ENCODE results near the gene MGLL. TPM values are rescaled to one million over a fixed set of nuclear protein-coding genes. Genes with fewer than 3 reads are reported as not detected.

The MGLL gene
- total RNA-seq, 6 experiments from 2014 or later = 97.0 to 168 (median 115) TPM

DNA sequence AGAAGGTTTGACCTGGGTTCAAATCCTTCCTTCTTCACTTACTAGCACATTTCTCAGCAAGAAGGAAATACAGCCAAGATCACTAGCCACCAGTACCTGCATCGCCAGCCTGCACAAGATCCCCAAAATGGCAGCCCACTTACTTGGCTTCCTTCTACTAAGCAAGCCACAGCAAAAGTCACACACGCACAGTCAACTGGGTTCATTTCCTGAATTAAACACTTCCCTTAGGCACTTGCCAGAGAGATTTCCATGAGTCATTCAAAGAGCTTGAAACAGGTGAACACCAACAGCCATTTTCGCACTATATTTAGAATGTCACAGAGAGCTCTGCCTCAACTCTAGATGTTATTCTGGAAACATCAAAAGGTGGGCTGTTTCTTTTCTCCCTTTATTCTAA lies 42.6 kb downstream of the MGLL start:
- Histone ChIP-seq H3K4me1 (peaks cover 0 to 34% (median 15%) of the 10 kb centered on the region in 4 donors), H3K9me3 (no peaks in the 10 kb centered on the region), H3K27ac (peak overlapping the region in 2 of 3 donors; percentile 4 to 18), H3K27me3 (no peaks in the 10 kb centered on the region), H3K4me3 (no peak overlapping the region), H3K36me3 (peaks cover 0 to 5% (median 0%) of the 10 kb centered on the region in 4 donors)
- 53% methylated on average over 3 of the region's 3 CpGs for WGBS (ENCODE audit: insufficient coverage, low coverage, low lambda C conversion rate, missing lambda C conversion rate)
- DNase-seq (no peak), ATAC-seq (peak in 2 of 4 donors; percentile 36 to 60)
- intact Hi-C loops (cut with DNase I) = no loop called here
- no peak for TF ChIP-seq POLR2A (IDR thresholded peaks at IDR 0.05)
- TF ChIP-seq, protein P1, sequence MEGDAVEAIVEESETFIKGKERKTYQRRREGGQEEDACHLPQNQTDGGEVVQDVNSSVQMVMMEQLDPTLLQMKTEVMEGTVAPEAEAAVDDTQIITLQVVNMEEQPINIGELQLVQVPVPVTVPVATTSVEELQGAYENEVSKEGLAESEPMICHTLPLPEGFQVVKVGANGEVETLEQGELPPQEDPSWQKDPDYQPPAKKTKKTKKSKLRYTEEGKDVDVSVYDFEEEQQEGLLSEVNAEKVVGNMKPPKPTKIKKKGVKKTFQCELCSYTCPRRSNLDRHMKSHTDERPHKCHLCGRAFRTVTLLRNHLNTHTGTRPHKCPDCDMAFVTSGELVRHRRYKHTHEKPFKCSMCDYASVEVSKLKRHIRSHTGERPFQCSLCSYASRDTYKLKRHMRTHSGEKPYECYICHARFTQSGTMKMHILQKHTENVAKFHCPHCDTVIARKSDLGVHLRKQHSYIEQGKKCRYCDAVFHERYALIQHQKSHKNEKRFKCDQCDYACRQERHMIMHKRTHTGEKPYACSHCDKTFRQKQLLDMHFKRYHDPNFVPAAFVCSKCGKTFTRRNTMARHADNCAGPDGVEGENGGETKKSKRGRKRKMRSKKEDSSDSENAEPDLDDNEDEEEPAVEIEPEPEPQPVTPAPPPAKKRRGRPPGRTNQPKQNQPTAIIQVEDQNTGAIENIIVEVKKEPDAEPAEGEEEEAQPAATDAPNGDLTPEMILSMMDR (IDR thresholded peaks at IDR 0.05) = no peak

DNA sequence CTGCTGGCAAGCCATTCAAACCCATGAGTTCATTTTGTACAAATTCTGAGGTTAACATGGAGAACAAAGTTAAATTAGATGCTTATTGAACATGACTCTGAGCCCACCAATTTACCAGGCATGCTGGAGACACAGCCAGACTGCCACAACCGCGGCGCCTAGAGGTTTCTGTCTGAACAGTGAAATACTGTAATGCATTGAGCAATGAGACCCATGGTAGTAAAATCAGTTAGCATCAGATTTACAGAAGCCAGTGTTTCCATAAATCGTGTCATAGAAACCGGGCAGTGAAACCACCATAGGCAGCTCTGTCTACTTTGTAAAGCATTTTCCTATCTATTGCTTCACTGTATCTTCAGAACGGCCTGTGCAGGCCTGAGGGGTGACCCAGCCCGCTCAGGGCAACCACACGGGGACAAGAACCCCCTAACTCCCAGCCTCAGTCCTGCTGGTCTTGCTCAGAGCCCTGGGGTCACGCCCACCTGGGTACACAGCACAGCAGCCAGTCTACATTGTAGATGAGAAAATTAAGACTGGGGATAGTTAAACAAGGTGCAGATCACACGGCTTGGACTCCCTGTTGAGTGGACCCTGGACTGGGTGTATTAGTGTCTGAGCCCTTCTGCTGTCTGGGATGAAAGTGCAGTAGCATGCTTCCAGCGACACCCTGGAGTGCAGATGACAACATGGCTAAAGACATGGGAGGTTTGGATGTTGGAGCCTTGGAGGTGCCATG lies 44.2 kb downstream of the MGLL start:
- Histone ChIP-seq H3K4me3 (no peak overlapping the region), H3K36me3 (peaks cover 0 to 5% (median 0%) of the 10 kb centered on the region in 4 donors), H3K27ac (no peak overlapping the region), H3K27me3 (no peaks in the 10 kb centered on the region), H3K9me3 (no peaks in the 10 kb centered on the region), H3K4me1 (peaks cover 0 to 25% (median 10%) of the 10 kb centered on the region in 4 donors)
- intact Hi-C loops (cut with DNase I) = no loop called here
- DNase-seq (no peak), ATAC-seq (no peak)
- 72% methylated on average over 8 of the region's 11 CpGs for WGBS (ENCODE audit: insufficient coverage, low coverage, low lambda C conversion rate, missing lambda C conversion rate)
- TF ChIP-seq POLR2A (IDR thresholded peaks at IDR 0.05) = no peak
- TF ChIP-seq, protein P1 (IDR thresholded peaks at IDR 0.05) = no peak

DNA sequence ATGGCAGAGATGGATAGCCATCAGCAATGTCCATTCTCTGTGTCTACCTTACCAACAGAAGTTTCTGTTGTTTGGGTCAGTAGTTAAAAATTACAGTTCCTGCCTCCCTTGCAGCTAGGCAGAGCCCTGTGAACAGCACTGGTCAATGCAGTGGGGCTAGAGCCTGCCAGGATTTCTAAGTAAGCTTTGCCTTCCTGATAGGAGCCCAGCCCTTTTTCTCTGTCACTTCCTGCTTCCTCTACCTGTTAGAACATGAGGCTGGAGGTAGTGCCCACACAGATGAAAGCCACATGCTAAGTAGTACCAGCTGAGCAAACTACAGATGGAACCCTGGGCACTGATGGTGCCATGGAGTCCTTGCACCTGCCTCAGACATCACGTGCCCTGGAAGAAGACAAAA lies 45.0 kb downstream of the MGLL start:
- intact Hi-C loops (cut with DNase I) = no loop called here
- no peak for DNase-seq
- Histone ChIP-seq H3K36me3 (peaks cover 0 to 5% (median 0%) of the 10 kb centered on the region in 4 donors), H3K4me3 (no peak overlapping the region), H3K9me3 (no peaks in the 10 kb centered on the region), H3K27me3 (no peaks in the 10 kb centered on the region), H3K27ac (no peak overlapping the region), H3K4me1 (peaks cover 0 to 27% (median 10%) of the 10 kb centered on the region in 4 donors)
- TF ChIP-seq POLR2A (IDR thresholded peaks at IDR 0.05) = no peak
- TF ChIP-seq, protein P1 (IDR thresholded peaks at IDR 0.05) = no peak
- 100% methylated on average over 1 of the region's 1 CpG for WGBS (ENCODE audit: insufficient coverage, low coverage, low lambda C conversion rate, missing lambda C conversion rate)
- no peak for ATAC-seq

DNA sequence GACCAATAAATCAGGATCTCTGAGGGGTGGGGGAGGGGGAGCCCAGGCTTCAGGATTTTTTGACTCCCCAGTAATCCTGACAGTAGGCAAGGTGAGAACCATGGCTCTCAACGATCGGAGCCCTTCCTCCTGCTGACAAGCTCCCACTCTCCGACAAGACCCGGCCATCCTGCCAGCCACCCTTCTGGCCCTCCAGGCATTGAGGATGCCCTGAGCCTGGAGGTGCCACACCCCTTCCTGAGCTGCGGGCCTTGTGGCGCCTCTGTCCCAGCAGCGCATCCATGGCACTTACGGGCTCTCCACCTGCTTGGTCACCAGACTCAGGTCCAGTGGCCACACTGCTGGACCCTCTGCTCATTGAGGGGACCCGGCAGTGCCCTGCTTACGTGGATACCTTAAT lies 46.0 kb downstream of the MGLL start:
- no peak overlapping the region for H3K4me3 ChIP-seq
- TF ChIP-seq, protein P1 (IDR thresholded peaks at IDR 0.05) = no peak
- no peak for TF ChIP-seq POLR2A (IDR thresholded peaks at IDR 0.05)
- intact Hi-C loops (cut with DNase I) = no loop called here
- WGBS (ENCODE audit: insufficient coverage, low coverage, low lambda C conversion rate, missing lambda C conversion rate) = 86% methylated on average over 6 of the region's 10 CpGs
- no peaks in the 10 kb centered on the region for H3K9me3 ChIP-seq
- H3K36me3 ChIP-seq = no peaks in the 10 kb centered on the region
- H3K4me1 ChIP-seq = peaks cover 0 to 31% (median 10%) of the 10 kb centered on the region in 4 donors
- ATAC-seq (no peak), DNase-seq (no peak)
- H3K27ac ChIP-seq = no peak overlapping the region
- no peaks in the 10 kb centered on the region for H3K27me3 ChIP-seq

Data from right lobe of liver (tissue), 6 donors.